Fibroblast of villous mesenchyme (primary cell): ENCODE measurements around the gene SHROOM1. TPM values are rescaled to one million over a fixed set of nuclear protein-coding genes. Genes with fewer than 3 reads are reported as not detected.
A peak's percentile ranks its signal among the peaks of the same experiment; 100 is the strongest.

Experiments used
- DNase-seq: peaks from one replicate; pipeline ENCODE4 v3.0.0-alpha.2; 2010; ENCODE audit warnings: low read depth
- H3K4me3 ChIP-seq: 2 replicates; pipeline ENCODE4 v1.5.1; 2011; ENCODE audit warnings: low read depth, mild to moderate bottlenecking, low read length
- total RNA-seq: library from RNA; depleted of rRNA; stranded (reverse); fragments of >200 nt; gene quantifications from 2 replicates; pipeline ENCODE4 v1.2.3, GENCODE V29; 2012
- TF ChIP-seq, protein P1 (sequence below): IDR thresholded peaks from 2 replicates; pipeline ENCODE4 v1.5.1; 2012; ENCODE audit warnings: low read depth, mild to moderate bottlenecking, low read length; ENCODE audit not compliant: insufficient read depth

Gene SHROOM1
- total RNA-seq, 1 donor = 6.5 TPM

DNA sequence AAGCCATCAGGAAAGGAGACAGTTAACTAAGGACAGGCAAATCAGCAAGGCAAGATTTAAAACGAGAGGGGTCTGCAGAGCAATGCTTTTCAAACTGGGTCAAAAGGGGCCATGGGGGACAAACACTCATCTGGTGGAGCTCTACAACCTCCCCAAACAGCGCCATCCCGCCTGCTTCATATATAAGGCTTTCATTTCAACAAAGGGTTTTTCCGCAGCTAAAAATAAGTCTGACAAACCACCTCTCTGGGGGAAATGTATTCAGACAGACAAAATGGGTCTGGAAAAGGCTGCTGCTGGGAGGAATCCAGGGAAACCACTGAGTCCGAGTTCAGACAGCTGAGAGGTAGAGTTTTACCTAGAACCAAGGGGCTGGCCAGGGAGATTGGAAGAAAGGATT is 45.1 kb downstream of the SHROOM1 start:
- H3K4me3 ChIP-seq = no peak overlapping the region
- TF ChIP-seq, protein P1, sequence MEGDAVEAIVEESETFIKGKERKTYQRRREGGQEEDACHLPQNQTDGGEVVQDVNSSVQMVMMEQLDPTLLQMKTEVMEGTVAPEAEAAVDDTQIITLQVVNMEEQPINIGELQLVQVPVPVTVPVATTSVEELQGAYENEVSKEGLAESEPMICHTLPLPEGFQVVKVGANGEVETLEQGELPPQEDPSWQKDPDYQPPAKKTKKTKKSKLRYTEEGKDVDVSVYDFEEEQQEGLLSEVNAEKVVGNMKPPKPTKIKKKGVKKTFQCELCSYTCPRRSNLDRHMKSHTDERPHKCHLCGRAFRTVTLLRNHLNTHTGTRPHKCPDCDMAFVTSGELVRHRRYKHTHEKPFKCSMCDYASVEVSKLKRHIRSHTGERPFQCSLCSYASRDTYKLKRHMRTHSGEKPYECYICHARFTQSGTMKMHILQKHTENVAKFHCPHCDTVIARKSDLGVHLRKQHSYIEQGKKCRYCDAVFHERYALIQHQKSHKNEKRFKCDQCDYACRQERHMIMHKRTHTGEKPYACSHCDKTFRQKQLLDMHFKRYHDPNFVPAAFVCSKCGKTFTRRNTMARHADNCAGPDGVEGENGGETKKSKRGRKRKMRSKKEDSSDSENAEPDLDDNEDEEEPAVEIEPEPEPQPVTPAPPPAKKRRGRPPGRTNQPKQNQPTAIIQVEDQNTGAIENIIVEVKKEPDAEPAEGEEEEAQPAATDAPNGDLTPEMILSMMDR = no peak
- no peak for DNase-seq

DNA sequence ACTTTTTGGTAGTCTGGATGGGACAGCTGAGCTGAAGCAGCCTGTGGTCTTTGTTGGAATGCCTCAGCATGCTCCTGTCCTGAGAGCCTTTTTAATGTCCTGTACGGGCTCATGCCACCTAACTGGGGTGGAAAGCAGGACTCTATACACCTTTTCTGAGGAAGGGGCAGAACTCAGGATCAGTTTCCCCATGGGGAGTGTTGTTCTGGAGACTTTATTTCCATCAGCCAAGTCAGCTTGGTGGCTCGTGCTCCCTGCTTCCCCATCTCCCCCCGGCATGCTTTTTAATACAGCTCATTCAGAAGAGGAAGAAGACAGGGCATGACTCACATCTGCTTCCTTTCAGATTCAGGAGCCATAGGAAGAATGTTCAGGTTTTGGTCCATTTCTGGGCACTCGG is 48.3 kb downstream of the SHROOM1 start:
- DNase-seq = peak; percentile 36
- TF ChIP-seq, protein P1 = no peak
- no peak overlapping the region for H3K4me3 ChIP-seq

DNA sequence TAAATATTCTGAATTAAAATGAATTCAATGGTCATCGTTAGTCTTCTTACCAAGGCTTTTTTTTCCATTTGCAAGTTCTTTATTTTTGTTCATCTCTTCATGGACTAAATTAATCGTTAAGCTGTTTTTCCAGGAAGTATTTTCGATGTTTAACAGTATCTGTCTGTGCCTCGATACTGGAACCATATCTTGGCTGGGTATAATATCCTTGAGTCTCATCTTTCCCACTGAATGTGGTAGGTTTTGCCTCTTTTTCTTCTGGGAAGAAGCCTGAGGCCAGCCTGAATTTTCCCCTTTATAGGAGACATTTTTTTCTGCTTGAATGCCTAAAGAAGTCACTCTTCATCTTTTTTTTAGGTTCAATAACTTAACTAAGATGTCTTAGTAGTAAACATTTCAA is 49.4 kb downstream of the SHROOM1 start:
- TF ChIP-seq, protein P1 = no peak
- DNase-seq = no peak
- no peak overlapping the region for H3K4me3 ChIP-seq

DNA sequence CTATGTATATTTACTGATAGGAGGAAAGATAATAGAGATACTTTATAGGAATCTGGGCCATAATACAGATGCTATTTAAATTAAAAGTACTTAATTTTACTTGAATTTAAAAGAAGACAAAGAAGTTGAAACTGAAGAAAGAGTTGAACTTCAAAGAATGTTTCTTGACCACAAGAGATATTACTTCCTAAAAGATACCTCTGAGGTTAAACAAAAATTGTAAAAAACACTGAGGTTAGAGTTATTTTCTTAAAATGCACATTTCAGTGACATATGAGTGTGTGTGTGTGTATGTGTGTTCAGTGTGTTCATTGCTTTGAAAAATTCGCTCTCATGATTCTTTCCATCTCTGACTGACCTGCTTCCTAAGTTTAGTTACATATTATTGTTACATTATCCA is 49.9 kb downstream of the SHROOM1 start:
- TF ChIP-seq, protein P1 = no peak
- H3K4me3 ChIP-seq = no peak overlapping the region
- DNase-seq = no peak

DNA sequence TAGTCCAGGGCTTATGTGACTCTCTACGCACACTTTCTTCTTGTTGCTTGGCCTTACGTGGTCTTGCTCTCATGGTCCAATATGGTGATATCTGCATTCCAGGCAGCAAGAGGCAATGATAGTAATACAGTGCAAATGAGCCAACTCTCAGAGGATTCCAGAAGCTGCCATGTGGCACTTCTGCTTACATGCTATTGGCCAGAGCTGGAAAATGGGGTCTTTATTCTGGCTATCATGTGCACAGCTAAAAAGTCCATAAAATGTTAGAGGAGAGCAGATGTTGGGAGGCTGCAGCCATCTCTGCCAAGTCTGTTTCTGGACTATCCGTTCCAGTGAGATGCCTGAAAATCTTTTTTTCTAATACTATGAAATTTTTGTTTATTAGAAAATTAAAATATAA is 50.5 kb downstream of the SHROOM1 start:
- TF ChIP-seq, protein P1 = no peak
- H3K4me3 ChIP-seq = no peak overlapping the region
- DNase-seq = no peak

DNA sequence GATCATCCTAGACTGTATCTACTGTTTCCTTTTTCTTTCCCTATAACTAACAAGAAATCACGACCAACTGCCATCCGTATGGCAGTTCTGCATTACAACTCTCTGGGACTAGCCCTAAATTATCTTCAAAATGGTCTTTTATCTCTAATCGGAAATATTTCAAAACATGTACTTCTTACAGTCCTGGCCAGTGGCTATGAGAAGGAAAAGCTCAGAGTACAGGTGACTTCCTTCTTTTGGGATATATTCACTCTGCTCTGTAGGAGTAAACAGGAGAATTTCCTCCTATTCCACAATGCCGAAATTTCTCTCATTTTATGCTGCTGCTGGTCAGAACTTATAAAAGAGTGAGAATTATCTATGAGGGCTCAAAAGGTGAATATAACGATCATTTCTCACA is 51.6 kb downstream of the SHROOM1 start:
- no peak overlapping the region for H3K4me3 ChIP-seq
- DNase-seq = no peak
- TF ChIP-seq, protein P1 = no peak

DNA sequence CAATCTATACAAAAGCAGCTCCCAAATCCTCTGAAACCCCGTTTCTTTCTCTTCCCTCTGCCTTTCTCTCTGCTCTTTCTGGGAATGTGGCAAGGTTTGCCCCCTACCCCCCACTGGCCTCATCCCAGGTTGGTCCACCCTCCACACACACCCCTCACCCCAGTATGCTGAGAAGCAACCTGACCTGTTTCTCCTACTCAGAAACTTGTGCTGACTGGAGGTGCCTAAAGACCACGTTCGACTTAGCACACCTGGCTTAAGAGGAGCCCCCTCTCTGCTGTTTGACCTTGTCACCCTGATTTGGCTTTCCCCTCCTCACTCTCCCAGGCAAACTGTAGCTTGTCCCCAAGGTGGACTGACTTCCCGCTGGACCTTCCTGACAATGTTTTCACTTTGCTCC is 52.3 kb downstream of the SHROOM1 start:
- H3K4me3 ChIP-seq = peak overlapping the region; percentile 77
- TF ChIP-seq, protein P1 = no peak
- no peak for DNase-seq
